Gastroesophageal sphincter (tissue), 3 donors: ENCODE data around the gene PCNA.

Experiments
- CTCF ChIP-seq, 4 experiments: fragments of 200-600 bp in 2 of 4; fragments of 450-650 bp in 2 of 4; sonication (generic) in 1 of 4; IDR thresholded peaks; one replicate each; pipeline ENCODE4 v1.5.1; 2017 to 2019; ENCODE audit warnings: antibody characterized with exemption in 4 of 4, mild to moderate bottlenecking in 2 of 4, moderate library complexity in 2 of 4
- EP300 ChIP-seq: sonication (generic); formaldehyde crosslinking; IDR thresholded peaks from one replicate; pipeline ENCODE4 v1.6.1; 2017; ENCODE audit warnings: antibody characterized with exemption, mild to moderate bottlenecking
- POLR2A ChIP-seq, 2 donors: fragments of 450-650 bp; IDR thresholded peaks; one replicate each; pipeline ENCODE4 v1.6.1; 2017; ENCODE audit warnings: antibody characterized with exemption in 2 of 2, mild to moderate bottlenecking in 2 of 2, moderate library complexity in 1 of 2
- POLR2AphosphoS5 ChIP-seq: sonication (generic); formaldehyde crosslinking; IDR thresholded peaks from one replicate; pipeline ENCODE4 v1.6.1; 2017; ENCODE audit warnings: antibody characterized with exemption

GRCh38 chr20:5153612-5154542 lies 34.1 kb upstream of the PCNA start:
- TF ChIP-seq CTCF (IDR thresholded peaks at IDR 0.05) (no peak), EP300 (no peak), POLR2A (IDR thresholded peaks at IDR 0.05) (no peak), POLR2AphosphoS5 (no peak)
